ENCODE measurements around the gene FSTL4.

The FSTL4 gene

DNA sequence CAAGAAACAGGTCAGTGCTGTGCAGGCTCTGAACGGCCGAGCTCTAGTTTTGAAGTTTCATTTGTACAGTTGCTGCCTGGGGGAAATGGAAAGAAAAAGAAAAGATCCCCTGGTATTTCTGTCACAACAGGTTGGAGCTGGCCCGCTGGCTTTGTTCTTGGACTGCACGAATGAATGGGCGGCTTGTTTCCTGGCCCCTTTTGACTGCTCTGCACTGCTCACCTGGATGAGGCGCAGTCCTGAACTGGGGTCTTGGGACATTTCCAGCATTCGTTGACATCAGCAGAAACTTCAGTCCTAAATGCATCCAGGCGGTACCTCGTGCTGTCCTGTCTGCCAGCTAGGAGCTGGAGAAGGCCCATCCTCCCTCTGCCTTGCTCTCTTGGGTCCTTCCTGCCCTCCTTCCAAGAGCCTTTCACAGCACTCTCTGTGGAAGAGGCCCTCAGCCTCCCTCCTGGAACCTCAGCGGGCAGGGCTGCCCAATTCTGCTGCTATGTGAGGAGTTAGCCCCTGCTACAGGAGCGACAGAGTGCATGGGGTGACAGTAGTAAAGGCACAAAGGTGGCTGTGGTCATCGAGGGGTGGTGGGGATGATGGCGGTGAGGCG, 189.2 kb downstream of the FSTL4 start:
- DNase-seq = no peak

DNA sequence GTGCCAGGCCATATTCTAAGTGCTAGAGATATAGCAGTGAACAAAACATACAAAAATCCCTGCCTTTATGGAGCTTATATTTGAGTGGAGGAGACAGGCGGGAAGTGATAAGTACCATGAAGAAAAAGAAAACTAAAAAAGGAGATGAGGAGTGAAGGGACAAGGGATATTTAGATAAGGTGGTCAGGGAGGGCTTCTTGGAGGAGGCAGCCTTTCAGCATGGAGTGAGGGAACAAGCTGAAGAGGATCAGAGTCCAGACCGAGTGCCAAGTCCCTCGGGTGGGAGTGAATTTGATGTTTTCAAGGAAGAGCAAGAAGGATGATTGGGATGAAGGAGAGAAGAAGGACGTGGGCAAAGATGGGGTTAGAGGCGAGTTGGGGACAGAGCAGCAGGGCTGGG, 190.5 kb downstream of the FSTL4 start:
- DNase-seq = no peak

DNA sequence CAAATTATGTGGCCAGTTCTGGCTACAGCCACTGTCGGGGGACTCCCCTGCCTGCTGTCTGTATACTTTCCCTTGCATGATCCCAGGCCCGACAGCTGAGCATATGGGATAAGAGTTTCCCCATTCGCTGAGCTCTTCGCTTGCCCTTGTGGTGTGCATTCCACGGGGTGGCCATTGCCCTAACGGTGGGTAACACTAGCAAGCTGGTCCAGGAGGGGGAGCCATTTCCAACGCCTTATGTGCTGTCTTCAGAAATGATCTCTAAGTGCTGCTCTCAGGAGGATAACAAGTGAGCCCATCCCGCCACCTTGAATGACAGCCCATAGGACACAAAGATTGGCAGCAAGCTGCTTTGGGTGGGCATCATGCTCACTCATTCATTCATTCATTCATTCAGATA, 190.9 kb downstream of the FSTL4 start:
- no peak for DNase-seq

DNA sequence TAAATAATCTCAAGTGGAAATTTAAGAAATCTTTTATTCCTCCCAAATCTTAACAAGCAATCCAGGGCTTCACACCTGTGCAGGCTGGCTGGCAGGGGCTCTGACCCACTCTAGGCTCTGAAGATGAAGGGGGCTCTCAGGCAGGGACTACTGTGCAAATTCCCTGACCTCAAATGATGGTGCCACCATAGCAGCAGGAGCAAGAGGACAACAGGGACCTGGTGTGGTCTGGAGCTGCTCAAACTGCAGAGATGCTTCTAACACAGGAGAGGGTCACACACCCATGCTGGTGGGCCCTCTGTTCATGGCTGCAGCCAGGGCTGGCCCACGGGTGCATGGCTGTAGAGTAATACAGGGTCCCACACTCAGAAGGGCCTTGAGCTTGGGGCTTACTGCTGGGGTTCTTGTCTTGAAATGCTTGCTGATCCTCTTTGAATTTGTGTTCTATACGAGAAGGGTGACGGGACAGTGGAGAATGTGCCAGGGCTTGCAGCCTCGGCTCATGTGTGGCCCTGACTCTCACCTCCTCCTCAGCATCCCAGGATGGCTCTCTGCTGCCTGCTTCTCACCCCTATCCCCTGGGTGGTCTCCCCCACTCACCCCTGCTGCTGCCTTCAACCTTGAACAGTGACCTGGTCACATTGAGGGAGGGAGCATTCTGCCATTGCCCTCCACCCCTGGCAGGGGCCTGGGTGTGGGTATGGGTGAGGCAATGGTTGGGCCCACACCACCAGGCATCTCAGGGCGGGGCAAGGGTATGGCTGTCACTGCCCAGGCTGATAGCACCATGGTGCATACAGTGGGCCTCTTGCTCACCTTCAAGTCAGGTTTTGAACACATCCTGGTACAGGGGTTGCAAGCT, 191.7 kb downstream of the FSTL4 start:
- DNase-seq = no peak

DNA sequence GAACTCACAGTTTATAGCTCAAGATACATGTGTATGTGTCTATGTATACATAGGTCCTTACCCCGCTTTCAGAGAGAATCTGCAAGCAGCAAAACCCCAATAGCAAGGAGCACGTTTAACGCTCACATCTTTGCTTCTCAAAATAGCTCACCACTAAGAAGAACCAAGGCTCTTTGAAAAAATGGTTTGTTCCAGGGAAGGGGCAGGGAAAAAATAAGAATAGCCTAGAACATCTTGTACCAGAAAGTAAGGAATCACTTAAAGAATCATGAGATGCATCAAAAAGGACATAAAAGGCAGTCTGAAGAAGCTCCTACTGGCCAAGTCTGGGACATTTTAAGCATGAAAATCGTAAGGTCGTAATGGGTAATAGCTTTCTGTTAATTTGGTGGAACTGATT, 196.4 kb downstream of the FSTL4 start:
- DNase-seq = no peak

- DNase-seq = no peak
Measured at GRCh38 chr5:133415506-133415905, 196.8 kb downstream of the FSTL4 start.

GRCh38 chr5:133412661-133413060, 199.7 kb downstream of the FSTL4 start:
- DNase-seq = no peak

GRCh38 chr5:133410335-133410828, 202.0 kb downstream of the FSTL4 start:
- no peak for DNase-seq

- no peak for DNase-seq
Measured at GRCh38 chr5:133409210-133409674, 203.1 kb downstream of the FSTL4 start.

GRCh38 chr5:133408322-133408721, 204.0 kb downstream of the FSTL4 start:
- DNase-seq = no peak

DNA sequence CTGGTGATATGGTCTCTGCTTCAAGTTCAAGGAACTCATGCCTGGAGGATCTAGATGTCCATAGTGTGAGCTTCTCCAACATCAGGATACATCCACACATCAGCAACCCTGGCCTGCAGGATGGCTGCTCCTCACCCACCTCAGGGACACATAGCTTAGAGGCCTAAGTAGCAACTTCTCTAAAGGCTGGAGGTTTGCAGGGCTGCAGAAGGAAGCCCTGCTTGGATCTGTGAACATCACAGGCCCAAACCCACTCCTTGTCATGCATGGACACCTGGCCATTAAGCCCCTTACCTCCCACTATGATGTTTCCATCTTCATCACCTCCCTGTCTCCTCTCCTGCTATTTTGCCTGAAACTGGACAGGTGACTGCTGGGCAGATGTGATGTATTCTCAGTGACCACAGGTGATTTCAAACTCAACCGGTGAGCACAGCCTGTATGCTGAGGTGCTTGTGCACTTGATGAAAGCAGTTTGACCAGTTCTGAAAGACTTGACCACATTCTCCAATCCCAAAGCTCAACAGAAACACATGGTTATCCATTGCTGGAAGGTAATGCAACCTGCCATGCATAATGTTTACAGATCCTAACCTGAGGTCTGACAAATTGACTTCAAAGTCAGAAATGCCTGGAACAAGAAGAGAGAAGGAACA, 205.2 kb downstream of the FSTL4 start:
- no peak for DNase-seq

DNA sequence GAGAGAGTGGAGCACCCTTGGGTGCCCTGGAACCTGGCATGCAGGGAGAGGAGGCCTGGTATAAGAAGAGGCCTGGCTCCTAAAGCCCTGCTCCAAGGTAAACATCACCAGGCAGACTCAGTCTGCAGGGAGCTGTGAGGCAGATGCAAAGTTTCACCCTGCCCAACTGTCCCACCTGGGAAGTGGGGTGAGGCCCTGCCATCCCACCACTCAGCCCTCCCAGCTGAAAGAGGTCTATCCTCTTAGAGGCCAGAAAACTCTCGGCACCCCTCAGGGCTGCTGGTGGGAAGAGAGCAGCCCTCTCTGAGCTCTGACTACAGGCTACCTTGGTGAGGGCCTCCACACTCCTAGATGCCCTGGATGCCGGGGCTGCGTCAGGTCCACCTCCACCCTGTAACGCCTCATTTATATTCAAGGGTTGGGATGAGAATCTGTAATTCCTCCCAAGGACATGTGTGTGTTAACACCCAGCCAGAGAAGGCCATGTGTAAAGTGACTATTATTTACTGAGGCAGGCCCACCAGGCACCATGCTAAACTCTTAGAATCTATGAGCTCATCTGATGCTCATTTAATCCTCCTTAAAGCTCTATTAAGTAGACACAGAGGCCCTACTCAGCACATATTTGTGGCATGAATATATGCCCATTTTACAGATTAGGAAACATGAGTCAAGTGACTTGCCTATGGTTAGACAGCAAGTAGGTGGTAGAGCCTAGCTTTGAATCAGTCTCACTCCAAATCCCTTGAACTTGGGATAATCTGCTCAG, 205.9 kb downstream of the FSTL4 start:
- no peak for DNase-seq

DNA sequence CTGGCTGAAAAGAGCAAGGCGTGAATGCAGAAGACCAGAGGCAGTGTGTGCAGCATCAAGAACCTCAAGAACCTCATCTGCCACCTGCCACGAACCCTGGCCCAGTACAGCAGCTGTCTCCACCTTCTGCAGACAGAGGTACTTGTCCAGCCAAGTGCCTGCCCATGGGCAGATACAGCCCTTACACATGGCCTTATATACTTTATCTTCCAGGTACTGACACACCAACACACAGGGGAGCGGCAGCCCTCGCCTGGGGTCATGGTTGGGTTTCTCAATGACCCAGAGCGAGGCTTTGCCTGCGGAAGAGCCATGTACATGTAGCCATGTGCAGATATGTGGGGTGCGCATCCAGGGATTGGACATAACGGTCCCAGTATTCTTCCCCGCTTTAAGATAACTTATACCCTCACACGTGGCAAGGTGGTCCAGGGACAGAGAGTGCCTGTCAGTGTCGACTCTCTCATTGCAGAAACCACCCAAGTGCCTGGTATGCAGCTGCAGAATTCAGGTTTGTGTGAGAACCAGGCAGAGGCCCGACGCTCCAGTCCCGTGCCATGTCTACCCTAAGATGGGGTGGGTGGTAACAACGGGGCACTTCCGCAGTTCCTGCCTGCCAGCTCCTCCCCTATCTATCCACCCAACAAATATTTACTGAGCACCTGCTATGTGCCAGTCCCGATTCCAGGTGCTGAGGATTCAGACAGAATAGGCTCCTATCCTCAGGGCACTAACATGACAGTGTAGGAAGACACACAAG, 206.9 kb downstream of the FSTL4 start:
- DNase-seq = no peak

DNA sequence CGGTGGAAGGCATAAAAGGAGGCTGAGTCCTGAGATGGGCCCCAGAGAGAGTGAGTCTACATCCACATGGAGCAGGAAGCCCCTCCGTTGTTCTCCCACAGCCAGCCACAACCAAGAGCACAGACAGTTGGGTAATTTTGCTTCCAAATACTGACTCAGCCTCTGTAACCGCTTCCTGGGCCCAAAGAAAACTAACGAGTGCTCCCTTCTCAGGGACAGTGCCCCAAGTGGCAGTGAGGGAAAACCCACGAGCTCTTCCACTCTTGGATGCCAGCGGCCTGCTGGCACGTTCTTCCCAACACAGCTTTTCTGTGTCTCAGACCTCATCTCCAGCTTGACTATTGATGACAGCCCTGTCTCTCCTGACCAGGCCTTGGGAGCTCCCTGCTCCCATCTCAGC, 207.6 kb downstream of the FSTL4 start:
- no peak for DNase-seq

- no peak for DNase-seq
Measured at GRCh38 chr5:133403741-133404364, 208.5 kb downstream of the FSTL4 start.

GRCh38 chr5:133402775-133403174, 209.6 kb downstream of the FSTL4 start:
- DNase-seq = no peak

- no peak for DNase-seq
Measured at GRCh38 chr5:133401731-133402347, 210.5 kb downstream of the FSTL4 start.

GRCh38 chr5:133400831-133401351, 211.4 kb downstream of the FSTL4 start:
- DNase-seq = no peak

- DNase-seq = no peak
Measured at GRCh38 chr5:133400120-133400519, 212.2 kb downstream of the FSTL4 start.

GRCh38 chr5:133399247-133399891, 213.0 kb downstream of the FSTL4 start:
- no peak for DNase-seq
